Stimulated activated CD4-positive, alpha-beta T cell treated with anti-CD3 and anti-CD28 coated beads, TNF-alpha, amount 100 ng/mL, for 1 hour (primary cell): ENCODE results near the gene AHCYL2.
"Not testable (repeated sequence)": the region's sequence is repeated elsewhere in the genome, so short reads cannot be mapped to it uniquely, and the experiment has no call there.

Source experiments
- DNase-seq, 3 donors: peaks; one replicate each; pipeline ENCODE4 v3.0.0-alpha.2; 2020; ENCODE audit warnings: low read depth in 3 of 3, low spot score in 1 of 3

The AHCYL2 gene

GRCh38 chr7:129376778-129377700 is 152.2 kb downstream of the AHCYL2 start:
- no peak for DNase-seq

GRCh38 chr7:129381710-129382484 is 157.1 kb downstream of the AHCYL2 start:
- DNase-seq = no peak

GRCh38 chr7:129383542-129384132 is 158.8 kb downstream of the AHCYL2 start:
- no peak for DNase-seq

- no peak for DNase-seq
Observed at GRCh38 chr7:129385116-129385515, 160.3 kb downstream of the AHCYL2 start.

- DNase-seq = no peak
Observed at GRCh38 chr7:129385598-129385997, 160.8 kb downstream of the AHCYL2 start.

- DNase-seq = no peak
Observed at GRCh38 chr7:129386506-129386905, 161.7 kb downstream of the AHCYL2 start.

- no peak for DNase-seq
Observed at GRCh38 chr7:129387537-129387936, 162.7 kb downstream of the AHCYL2 start.

- DNase-seq = no peak
Observed at GRCh38 chr7:129388333-129389098, 163.7 kb downstream of the AHCYL2 start.

GRCh38 chr7:129389829-129390228 is 165.0 kb downstream of the AHCYL2 start:
- no peak for DNase-seq

- no peak for DNase-seq
Observed at GRCh38 chr7:129390314-129390713, 165.5 kb downstream of the AHCYL2 start.

- DNase-seq = no peak
Observed at GRCh38 chr7:129391546-129392171, 166.8 kb downstream of the AHCYL2 start.

GRCh38 chr7:129393255-129393654 is 168.4 kb downstream of the AHCYL2 start:
- DNase-seq = no peak

- DNase-seq = no peak
Observed at GRCh38 chr7:129394101-129394500, 169.3 kb downstream of the AHCYL2 start.

- no peak for DNase-seq
Observed at GRCh38 chr7:129394982-129395914, 170.4 kb downstream of the AHCYL2 start.

GRCh38 chr7:129401228-129401966 is 176.6 kb downstream of the AHCYL2 start:
- no peak for DNase-seq

GRCh38 chr7:129401967-129402860 is 177.4 kb downstream of the AHCYL2 start:
- no peak for DNase-seq

GRCh38 chr7:129405527-129405926 is 180.7 kb downstream of the AHCYL2 start:
- DNase-seq = no peak

GRCh38 chr7:129410238-129410637 is 185.4 kb downstream of the AHCYL2 start:
- not testable (repeated sequence) for DNase-seq
